Measurements from ENCODE around the gene GLRA3.
"Not testable (repeated sequence)": the region's sequence is repeated elsewhere in the genome, so short reads cannot be mapped to it uniquely, and the experiment has no call there.

Gene GLRA3

GRCh38 chr4:174828845-174829701 lies at the start of gene GLRA3:
GLRA3 (minus strand) TSS chr4:174829247; CDS start chr4:174828811, 436 bp downstream.
- DNase-seq: no peak

- DNase-seq: no peak
Measured at GRCh38 chr4:174874898-174875297, 45.9 kb upstream of the GLRA3 start.

GRCh38 chr4:174873931-174874330 lies 44.9 kb upstream of the GLRA3 start:
- DNase-seq: no peak

DNA sequence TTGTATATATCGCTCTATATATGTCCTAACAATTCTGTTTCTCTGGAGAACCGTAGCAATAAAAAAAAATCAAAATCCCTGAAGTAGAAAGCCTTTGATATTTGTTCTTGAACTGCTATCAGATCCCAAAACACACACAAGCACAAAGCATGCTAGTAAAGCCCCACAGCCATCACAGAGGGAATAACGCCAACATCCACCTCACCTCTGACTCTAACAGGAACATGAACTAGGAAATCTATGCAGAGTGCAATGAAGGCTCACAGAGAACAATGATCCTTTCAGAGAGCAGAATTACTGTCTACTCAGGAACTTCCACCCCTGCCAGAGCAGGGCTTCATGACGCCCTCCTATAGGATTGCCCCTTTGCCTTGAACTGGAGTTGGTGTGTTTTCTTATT lies 44.1 kb upstream of the GLRA3 start:
- not testable (repeated sequence) for DNase-seq

DNA sequence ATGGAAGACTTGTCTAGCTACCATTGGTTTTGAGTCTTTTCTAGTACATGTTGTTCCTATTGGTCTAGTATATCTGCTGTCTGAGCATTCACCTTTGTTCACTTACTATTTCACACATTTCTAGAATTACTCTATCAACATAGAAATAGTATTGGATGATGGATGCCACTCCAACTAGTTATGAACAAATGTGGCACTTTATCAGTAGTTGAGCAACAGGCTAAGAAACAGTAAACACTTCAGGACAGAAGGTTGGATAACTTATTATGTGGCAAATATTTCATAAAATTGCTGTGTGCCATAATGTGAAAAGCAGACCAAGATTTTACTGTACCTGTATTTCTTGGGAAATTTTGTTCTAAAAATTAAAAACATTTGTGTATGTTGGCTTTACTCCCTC lies 42.4 kb upstream of the GLRA3 start:
- no peak for DNase-seq

DNA sequence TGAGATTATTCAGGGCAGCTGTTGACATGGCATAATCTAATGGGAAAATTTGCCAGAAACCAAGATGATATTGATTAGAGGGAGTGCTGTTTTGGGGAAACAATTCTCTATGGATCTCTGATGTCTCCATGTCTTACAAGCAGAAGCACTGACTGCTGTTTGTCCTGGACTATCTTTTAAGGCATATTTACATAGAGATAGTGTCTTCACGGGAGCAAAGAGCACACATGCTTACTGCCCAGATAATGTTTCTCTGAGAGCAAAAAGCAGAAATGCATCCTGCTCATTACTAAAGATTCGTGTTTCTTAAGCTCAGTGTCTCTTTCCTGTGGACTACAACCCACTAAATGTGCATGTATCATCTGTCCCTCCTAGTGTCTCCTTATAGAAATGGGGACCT lies 41.3 kb upstream of the GLRA3 start:
- DNase-seq: no peak

DNA sequence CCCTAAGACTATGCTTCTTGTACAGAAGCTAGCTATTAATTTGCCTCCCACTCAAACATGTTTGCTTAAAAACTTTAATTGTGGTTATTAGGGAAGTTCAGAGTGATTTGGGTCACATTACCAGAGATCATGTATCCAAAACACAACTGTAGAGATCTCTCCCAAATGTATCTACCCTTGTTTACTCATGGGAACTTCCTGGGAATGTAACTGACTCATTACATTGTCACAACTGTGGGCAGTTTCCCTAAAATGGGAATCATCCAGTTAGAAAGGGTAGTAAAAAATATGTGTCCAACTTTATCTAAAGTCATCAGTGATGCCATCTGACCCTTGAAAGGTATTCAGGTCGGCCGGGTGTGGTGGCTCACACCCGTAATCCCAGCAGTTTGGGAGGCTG lies 40.3 kb upstream of the GLRA3 start:
- no peak for DNase-seq

DNA sequence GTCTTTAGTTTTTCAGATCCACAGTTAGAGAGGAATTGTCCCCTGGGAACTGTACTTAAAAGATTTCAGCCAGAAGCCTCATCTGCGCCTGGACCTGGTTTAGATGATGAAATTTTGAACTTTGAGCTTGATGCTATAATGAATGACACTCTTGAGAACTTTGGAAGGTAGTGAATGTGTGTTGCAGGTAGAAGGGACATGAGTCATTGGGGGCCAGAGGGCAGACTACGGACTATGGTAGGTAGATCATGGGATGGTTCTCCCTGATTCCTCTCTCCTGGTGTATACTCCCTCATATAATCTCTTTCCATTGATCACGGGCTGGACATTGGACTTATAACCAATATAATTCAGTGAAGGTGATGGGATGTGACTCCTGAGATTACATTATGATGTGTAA lies 38.9 kb upstream of the GLRA3 start:
- no peak for DNase-seq

- DNase-seq: no peak
Measured at GRCh38 chr4:174865418-174865985, 36.5 kb upstream of the GLRA3 start.

DNA sequence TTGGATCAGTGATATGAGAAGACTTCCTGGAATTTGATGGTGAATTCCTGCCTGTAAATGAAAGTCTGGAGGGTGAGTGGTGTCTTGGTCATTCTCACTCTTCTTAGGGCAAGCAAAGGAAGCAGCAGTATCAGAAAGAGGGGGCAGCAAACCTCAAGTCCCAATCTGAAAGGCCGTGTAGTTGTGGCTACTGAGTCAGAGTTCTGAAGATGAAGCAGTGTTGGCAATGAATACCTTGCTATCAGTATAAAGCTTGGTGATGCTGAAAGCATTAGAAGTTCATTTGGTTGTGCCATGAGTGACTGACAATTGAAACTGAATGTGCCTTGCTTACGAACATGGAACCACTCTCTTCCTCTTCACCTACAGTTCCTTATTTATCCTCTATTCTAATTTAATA lies 35.0 kb upstream of the GLRA3 start:
- DNase-seq: no peak

- no peak for DNase-seq
Measured at GRCh38 chr4:174860588-174860987, 31.5 kb upstream of the GLRA3 start.

DNA sequence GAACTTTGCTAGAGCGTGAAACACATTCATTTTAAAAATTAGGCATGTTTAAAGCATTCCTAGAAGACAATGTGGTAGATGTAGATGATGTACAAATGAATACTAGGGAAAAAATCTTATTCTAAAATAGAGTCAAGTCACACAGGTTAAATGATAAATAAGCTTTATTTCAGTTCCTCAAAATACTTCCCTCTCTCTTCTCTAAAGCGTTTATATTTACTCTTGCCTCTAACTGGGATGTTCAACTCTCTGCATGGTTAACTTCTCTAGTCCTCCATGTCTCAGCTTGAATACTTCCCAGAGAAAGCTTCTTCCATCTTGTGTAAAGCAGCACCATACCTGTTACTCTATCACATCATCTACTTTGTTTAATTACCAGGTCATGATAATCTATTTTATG lies 30.9 kb upstream of the GLRA3 start:
- DNase-seq: no peak

- DNase-seq: no peak
Measured at GRCh38 chr4:174856926-174857800, 28.1 kb upstream of the GLRA3 start.

DNA sequence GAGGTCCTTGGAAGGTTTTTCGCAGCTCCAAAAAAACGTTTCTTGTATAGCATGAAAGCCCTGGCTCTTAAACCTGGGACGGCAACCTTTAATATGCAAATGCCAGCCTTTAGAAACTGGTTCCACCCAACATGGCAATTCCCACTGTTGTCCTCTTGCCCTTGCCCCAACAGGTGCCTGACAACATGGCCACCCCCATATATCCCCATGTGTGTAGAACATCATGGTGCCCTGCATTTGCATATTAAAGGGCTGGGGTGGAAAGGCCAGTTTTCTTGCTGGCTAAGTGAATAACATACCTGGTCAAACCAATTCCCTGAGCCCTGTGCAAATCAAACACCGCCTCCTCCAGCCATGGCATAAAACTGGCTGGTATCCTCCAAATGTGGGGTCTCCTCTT lies 26.0 kb upstream of the GLRA3 start:
- no peak for DNase-seq

DNA sequence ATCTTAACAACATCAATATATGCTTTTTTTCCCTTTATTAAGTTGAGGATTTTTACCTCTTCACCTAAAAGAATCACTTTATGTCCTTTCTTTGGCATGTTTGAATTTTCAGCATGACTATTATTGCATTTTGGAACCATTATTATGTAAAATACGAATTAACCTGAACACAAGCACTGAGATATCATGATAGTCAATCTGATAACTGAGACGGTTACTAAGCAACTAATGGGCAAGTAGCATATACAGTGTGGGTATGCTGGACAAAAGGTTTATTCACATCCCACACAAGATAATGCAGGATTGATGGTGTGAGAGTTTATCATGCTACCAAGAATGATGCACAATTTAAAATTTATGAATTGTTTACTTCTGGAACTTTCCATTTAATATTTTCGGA lies 24.6 kb upstream of the GLRA3 start:
- no peak for DNase-seq

- DNase-seq: no peak
Measured at GRCh38 chr4:174848596-174848995, 19.5 kb upstream of the GLRA3 start.

DNA sequence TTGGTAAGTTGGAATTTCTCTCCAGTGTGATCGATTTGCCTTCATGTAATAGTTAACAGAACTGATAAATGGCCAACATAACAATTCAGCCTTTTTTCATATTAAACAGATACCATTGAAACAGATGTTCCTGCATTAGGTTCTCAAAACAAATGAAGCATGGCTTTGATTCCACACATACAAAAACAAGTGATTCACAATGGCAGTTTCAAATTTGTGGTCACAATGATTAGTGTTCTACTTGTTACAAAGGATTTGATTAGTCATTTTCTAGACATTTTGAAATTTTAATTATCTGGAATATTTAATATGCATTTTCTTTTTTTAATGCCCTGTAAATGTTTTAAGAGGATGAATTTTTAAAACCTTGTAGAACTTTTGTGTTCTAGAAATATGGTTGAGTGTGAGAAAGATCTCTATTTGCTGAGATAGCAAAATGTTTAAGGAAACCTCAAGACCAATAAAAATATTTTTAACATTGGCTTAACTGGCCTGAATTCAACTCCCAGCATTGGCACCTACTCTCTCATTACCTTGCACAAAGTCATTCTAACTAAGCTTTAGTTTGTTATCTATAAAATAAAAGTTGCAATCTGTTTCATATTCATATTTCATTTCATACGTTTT lies 18.9 kb upstream of the GLRA3 start:
- no peak for DNase-seq

GRCh38 chr4:174835536-174835935 lies 6.5 kb upstream of the GLRA3 start:
- no peak for DNase-seq

- no peak for DNase-seq
Measured at GRCh38 chr4:174834477-174834876, 5.4 kb upstream of the GLRA3 start.

GRCh38 chr4:174826660-174827059 lies 2.4 kb downstream of the GLRA3 start:
- DNase-seq: no peak

DNA sequence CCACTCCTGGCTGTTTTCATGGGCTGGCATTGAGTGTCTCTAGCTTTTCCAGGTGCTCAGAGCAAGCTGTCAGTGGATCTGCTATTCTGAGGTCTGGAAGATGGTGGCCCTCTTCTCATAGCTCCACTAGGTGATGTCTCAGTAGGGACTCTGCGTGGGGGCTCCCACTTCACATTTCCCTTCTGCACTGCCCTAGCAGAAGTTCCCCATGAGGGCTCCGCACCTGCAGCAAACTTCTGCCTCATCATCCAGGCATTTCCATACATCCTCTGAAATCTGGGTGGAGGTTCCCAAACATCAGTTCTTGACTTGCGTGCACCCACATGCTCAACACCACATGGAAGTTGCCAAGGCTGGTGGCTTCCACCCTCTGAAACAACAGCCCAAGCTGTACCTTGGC lies 13.8 kb downstream of the GLRA3 start:
- no peak for DNase-seq

GRCh38 chr4:174813292-174813691 lies 15.8 kb downstream of the GLRA3 start:
- no peak for DNase-seq

GRCh38 chr4:174810834-174811233 lies 18.2 kb downstream of the GLRA3 start:
- no peak for DNase-seq
